ENCODE data around the gene DDR1.
"Not testable (repeated sequence)": the region's sequence is repeated elsewhere in the genome, so short reads cannot be mapped to it uniquely, and the experiment has no call there.

DDR1 gene

DNA sequence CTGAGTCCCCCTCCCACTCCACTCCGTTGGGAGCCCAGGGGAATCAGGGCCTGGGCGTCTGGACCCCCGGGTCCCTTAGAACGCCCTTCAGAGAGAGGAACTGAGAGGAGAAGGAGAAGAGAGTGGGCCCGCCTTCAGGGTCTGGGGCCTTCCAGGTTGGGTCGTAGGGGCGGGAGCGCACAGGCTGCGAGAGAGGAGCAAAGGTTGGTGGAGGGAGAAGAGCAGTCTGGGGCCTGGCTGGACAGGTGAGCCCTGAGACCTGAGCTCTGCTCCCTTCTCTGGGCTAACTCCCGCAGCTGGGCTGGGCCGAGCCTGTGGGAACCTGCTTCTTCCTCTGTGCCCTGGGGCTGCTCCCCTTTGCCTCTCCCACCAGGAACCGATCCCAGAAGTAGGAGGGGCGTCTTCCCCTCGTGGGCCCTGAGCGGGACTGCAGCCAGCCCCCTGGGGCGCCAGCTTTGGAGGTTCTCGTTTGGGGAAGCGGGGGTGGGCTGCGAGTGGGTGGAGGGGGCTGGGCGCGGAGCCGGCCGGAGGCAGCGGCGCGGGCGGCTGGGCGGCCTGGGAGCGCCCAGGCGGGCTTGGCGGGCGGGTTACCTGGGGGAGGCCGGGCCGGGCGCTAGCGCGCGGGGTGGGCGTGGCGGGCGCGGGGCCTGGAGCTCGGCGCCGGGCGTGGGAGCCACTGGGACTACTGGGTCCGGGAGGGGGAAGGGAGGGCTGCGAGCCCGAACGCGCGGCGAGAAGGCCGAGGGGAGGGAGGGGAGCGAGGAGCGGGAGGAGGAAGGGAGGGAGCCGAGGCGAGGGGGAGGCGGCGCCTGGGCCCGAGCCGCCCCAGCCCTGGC lies at the start of gene DDR1:
Gene DDR1 (plus strand): TSS at position 835 of the 836 bp plus-strand sequence. CDS start 4,211 bp downstream, outside the sequence.
- peak; percentile 58 for DNase-seq

GRCh38 chr6:30834646-30835045 lies 49.7 kb upstream of the DDR1 start:
- no peak for DNase-seq

- DNase-seq, result no peak
Observed at GRCh38 chr6:30835576-30835975, 48.7 kb upstream of the DDR1 start.

DNA sequence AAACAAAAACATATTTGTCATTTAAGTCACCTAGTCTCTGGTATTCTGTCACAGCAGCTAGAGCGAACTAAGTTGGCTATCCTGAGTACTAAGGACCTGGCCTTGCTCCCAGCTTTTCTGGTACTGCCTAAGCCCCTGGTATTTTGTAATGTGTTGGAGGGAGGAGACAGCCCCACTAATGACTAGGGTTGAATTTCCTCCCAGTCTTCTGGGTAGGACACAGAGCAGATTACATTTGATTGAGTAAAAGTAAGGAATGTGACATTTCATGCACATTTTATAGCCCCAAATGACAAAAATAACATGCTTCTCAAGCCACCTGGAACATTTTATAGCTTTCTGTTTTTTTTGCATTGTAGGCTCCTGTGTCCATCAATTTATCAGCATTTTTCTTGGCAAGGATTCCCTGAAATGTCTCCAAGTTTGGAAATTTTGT lies 47.9 kb upstream of the DDR1 start:
- DNase-seq, result no peak

DNA sequence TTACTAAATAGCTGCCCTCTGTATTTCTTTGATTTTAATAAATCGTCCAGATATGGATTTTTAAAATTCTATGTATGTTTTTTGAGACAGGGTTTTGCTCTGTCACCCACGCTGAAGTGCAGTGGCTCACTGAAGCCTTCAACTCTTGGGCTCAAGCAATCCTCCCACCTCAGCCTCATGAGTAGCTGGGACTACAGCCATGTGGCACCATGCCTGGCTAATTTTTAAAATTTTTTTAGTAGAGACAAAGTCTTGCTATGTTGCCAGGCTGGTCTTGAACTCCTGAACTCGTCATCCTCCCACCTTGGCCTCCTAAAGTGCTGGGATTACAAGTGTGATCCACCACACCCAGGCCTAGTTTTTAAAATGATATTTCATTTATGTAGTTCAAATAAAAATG lies 47.4 kb upstream of the DDR1 start:
- DNase-seq, result no peak

GRCh38 chr6:30837432-30837831 lies 46.9 kb upstream of the DDR1 start:
- DNase-seq, result no peak

GRCh38 chr6:30837870-30838269 lies 46.4 kb upstream of the DDR1 start:
- no peak for DNase-seq

- no peak for DNase-seq
Observed at GRCh38 chr6:30839671-30840070, 44.6 kb upstream of the DDR1 start.

GRCh38 chr6:30840084-30840934 lies 44.0 kb upstream of the DDR1 start:
- DNase-seq, result no peak

- DNase-seq, result no peak
Observed at GRCh38 chr6:30840935-30841643, 43.2 kb upstream of the DDR1 start.

- no peak for DNase-seq
Observed at GRCh38 chr6:30841644-30842504, 42.4 kb upstream of the DDR1 start.

GRCh38 chr6:30842754-30843610 lies 41.3 kb upstream of the DDR1 start:
- no peak for DNase-seq

- DNase-seq, result no peak
Observed at GRCh38 chr6:30843611-30843998, 40.7 kb upstream of the DDR1 start.

GRCh38 chr6:30844118-30844535 lies 40.2 kb upstream of the DDR1 start:
- no peak for DNase-seq

DNA sequence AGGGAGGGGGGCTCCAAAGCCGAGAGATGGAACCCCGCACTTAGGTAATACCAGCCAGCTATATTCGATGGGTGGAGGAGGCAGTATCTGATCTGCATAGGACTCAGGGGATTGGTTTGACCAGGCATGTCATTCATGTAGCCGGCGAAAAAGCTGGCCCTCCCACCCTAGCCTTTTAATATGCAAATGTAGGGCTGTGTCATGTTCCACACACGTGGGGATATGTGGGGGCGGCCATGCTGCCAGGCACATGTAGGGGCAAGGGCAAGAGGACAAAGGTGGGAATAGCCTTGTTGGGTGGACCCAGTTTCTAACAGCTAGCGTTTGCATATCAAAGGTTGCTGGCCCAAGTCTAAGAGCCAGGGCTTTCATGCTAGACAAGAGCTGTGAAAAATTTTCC lies 39.1 kb upstream of the DDR1 start:
- DNase-seq, result no peak

- DNase-seq, result no peak
Observed at GRCh38 chr6:30847421-30847970, 36.8 kb upstream of the DDR1 start.

DNA sequence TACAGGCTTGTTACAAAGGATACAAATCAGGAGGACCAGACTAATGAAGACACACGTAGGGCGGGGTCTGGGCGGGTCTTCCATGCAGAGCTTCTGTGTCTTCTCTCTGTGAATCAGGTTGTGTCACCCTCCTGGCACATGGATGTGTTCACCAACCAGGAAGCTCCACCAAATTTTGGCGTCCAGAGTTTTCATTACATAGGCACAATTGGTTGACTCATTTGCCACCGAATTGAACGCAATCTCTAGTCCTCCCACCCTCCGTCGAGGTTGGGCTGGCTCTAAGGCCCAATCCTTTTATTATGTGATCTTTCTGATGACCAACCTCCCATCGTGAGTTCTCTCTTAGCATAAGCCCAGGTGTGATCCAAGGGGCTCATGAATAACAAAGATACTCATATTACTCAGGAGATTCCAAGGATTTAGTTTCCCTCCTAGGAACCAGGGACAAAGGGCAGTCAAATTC lies 36.3 kb upstream of the DDR1 start:
- DNase-seq, result no peak

DNA sequence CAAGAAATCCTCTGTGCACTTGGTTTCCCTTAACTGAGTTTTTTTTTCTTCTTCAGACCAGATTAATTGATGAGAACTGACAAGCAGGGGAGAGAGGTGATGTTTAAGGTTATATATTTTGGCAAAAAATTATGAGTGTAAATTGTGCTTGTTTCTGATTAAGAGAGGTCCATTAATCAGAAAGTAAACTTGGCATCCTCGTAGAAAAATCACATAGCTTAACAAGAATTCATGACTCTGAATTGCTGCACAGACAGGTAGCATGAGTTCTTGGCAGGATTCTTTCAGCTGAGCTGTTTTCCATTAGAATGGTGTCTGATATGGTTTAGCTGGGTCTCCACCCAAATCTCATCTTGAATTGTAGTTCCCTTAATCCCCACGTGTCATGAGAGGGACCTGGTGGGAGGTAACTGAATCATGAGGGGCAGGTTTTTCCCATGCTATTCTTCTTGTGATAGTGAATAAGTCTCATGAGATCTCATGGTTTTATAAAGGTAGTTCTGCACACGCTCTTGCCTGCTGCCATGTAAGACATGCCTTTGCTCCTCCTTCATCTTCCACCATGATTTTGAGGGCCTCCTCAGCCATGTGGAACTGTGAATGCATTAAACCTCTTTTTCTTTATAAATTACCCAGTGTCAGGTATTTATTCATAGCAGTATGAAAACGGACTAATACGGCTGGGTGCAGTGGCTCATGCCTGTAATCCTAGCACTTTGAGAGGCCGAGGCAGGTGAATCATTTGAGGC lies 34.2 kb upstream of the DDR1 start:
- DNase-seq, result no peak

- not testable (repeated sequence) for DNase-seq
Observed at GRCh38 chr6:30852459-30852858, 31.9 kb upstream of the DDR1 start.
